HepG2 (cell line): ENCODE results near the gene ALG3. TPM values are rescaled to one million over a fixed set of nuclear protein-coding genes. Genes with fewer than 3 reads are reported as not detected.
A peak's percentile ranks its signal among the peaks of the same experiment; 100 is the strongest.

Experiments
- BRF2 ChIP-seq: sonication (generic); formaldehyde crosslinking; IDR thresholded peaks from 2 replicates; pipeline ENCODE4 v1.8.1; 2022; ENCODE audit warnings: mild to moderate bottlenecking, missing genetic modification reagents
- GZF1 ChIP-seq: sonication (generic); formaldehyde crosslinking; IDR thresholded peaks from 2 replicates; pipeline ENCODE4 v1.5.1; 2020; ENCODE audit warnings: mild to moderate bottlenecking, missing genetic modification reagents
- KLF6 ChIP-seq: IDR thresholded peaks from 2 replicates; pipeline ENCODE4 v1.8.0; 2016; ENCODE audit warnings: missing biosample characterization, missing genetic modification reagents
- NFKB2 ChIP-seq: sonication (generic); formaldehyde crosslinking; IDR thresholded peaks from 2 replicates; pipeline ENCODE4 v1.4.0; 2020; ENCODE audit warnings: missing genetic modification reagents, borderline replicate concordance
- RFX1 ChIP-seq: fragments of 450-650 bp; IDR thresholded peaks from 2 replicates; pipeline ENCODE4 v1.6.1; 2017
- SMYD3 ChIP-seq: sonication (generic); formaldehyde crosslinking; IDR thresholded peaks from 2 replicates; pipeline ENCODE4 v1.8.1; 2023; ENCODE audit warnings: mild to moderate bottlenecking, missing genetic modification reagents
- TGIF2 ChIP-seq: IDR thresholded peaks from 2 replicates; pipeline ENCODE4 v1.6.1; 2016; ENCODE audit warnings: control low read depth, missing compliant biosample characterization
- TRIM24 ChIP-seq: sonication (generic); formaldehyde crosslinking; IDR thresholded peaks from 2 replicates; pipeline ENCODE4 v1.8.0; 2022; ENCODE audit warnings: mild to moderate bottlenecking, missing genetic modification reagents
- ZBED4 ChIP-seq: sonication (generic); formaldehyde crosslinking; IDR thresholded peaks from 2 replicates; pipeline ENCODE4 v1.4.0; 2020; ENCODE audit warnings: missing genetic modification reagents, borderline replicate concordance
- ZBTB7A ChIP-seq: sonication (generic); formaldehyde crosslinking; IDR thresholded peaks from 2 replicates; pipeline ENCODE4 v1.8.0; 2022; ENCODE audit warnings: mild to moderate bottlenecking, missing genetic modification reagents
- ZNF138 ChIP-seq: sonication (generic); formaldehyde crosslinking; IDR thresholded peaks from 2 replicates; pipeline ENCODE4 v1.5.0; 2020; ENCODE audit warnings: mild to moderate bottlenecking, low read depth, missing genetic modification reagents
- ZNF143 ChIP-seq: sonication (generic); formaldehyde crosslinking; IDR thresholded peaks from 2 replicates; pipeline ENCODE4 v1.4.0; 2020; ENCODE audit warnings: missing genetic modification reagents
- ZNF333 ChIP-seq: sonication (generic); formaldehyde crosslinking; IDR thresholded peaks from 2 replicates; pipeline ENCODE4 v1.4.0; 2020; ENCODE audit warnings: mild to moderate bottlenecking, missing genetic modification reagents, borderline replicate concordance
- ZNF350 ChIP-seq: sonication (generic); formaldehyde crosslinking; IDR thresholded peaks from 2 replicates; pipeline ENCODE4 v1.4.0; 2020; ENCODE audit warnings: mild to moderate bottlenecking, low read depth, missing genetic modification reagents, borderline replicate concordance
- ZNF562 ChIP-seq: sonication (generic); formaldehyde crosslinking; IDR thresholded peaks from 2 replicates; pipeline ENCODE4 v1.8.0; 2022; ENCODE audit warnings: missing genetic modification reagents, borderline replicate concordance
- polyA plus RNA-seq, 8 experiments: library from polyadenylated mRNA; depleted of rRNA in 3 of 8; stranded (reverse) in 7 of 8; unstranded in 1 of 8; fragments of >200 nt; fragmentation: Illumina TruSeq in 4 of 8; extraction: Trizol in 4 of 8; gene quantifications; 2 replicates each; pipeline versions ENCODE4 v1.2.1 to v1.2.3, GENCODE V29; 2011 to 2016; ENCODE audit warnings: low read depth in 4 of 8, missing spikeins in 1 of 8, mixed read lengths in 1 of 8; ENCODE audit not compliant: insufficient read depth in 1 of 8
- total RNA-seq, 5 experiments: library from RNA; depleted of rRNA; stranded (reverse); fragments of >200 nt; fragmentation: Illumina TruSeq; extraction: Trizol; gene quantifications; 2 replicates each; pipeline ENCODE4 v1.2.3, GENCODE V29; 2016; ENCODE audit warnings: low read depth in 1 of 5
- TF ChIP-seq, protein P1 (sequence below): sonication (generic); IDR thresholded peaks from 2 replicates; pipeline ENCODE4 v1.6.1; 2016; ENCODE audit warnings: low read depth, borderline replicate concordance
- TF ChIP-seq, protein P2 (sequence below): sonication (generic); formaldehyde crosslinking; IDR thresholded peaks from 2 replicates; pipeline ENCODE4 v1.4.0; 2020; ENCODE audit warnings: missing genetic modification reagents
- TF ChIP-seq, protein P3 (sequence below): sonication (generic); formaldehyde crosslinking; IDR thresholded peaks from 2 replicates; pipeline ENCODE4 v1.4.0; 2020; ENCODE audit warnings: missing genetic modification reagents

ALG3 gene
- total and polyA plus RNA-seq, 2 of the 13 experiments (the other 11 are each of a cell fraction or from before 2014, with no cell fraction given): 46.6 to 57.1 TPM

DNA sequence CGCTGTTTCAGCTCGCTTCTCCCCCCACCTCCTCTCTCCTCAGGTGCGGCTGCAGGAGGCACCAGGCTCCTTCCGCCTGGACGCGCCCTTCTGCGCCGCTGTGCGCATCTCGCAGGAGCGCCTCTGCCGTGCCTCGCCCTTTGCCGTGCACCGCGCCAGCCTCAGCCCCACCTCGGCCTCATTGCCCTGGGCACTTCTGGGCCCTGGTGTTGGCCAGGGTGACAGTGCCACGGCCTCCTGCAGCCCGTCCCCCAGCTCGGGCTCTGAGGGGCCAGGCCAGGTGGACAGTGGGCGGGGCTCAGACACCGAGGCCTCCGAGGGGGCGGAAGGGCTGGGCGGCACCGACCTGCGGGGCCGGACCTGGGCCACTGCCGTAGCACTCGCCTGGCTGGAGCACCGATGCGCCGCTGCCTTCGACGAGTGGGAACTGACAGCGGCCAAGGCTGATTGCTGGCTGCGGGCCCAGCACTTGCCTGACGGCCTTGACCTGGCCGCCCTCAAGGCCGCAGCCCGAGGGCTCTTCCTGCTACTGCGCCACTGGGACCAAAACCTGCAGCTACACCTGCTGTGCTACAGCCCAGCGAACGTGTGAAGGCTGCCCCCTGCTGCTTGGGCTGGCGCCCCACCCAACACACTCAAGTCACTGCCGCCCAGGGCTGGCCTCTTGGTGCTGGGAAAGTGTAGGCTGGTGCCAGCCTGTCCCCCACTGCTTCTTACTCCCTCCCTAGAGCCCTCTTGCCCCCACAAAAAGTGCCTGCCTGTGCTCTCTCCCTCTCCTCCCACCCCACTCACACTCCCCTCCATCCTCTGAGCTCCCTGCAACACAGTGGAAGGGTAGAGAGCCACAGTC lies 7.1 kb downstream of the ALG3 start (continued):
- TF ChIP-seq, protein P1, sequence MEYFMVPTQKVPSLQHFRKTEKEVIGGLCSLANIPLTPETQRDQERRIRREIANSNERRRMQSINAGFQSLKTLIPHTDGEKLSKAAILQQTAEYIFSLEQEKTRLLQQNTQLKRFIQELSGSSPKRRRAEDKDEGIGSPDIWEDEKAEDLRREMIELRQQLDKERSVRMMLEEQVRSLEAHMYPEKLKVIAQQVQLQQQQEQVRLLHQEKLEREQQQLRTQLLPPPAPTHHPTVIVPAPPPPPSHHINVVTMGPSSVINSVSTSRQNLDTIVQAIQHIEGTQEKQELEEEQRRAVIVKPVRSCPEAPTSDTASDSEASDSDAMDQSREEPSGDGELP: peak; percentile 74; the same call in 1 of the 2 replicates
- TF ChIP-seq TRIM24 (CRISPR knock-in tag): no peak; the same call in 1 of the 2 replicates
- TF ChIP-seq GZF1 (CRISPR knock-in tag): no peak
- peak; percentile 74 for TF ChIP-seq ZNF143 (CRISPR knock-in tag)
- TF ChIP-seq KLF6 (CRISPR knock-in tag): peak; percentile 86; the same call in 1 of the 2 replicates
- peak; percentile 95 for TF ChIP-seq NFKB2 (CRISPR knock-in tag)
- peak; percentile 76; the same call in 1 of the 2 replicates for TF ChIP-seq BRF2 (CRISPR knock-in tag)
- peak; percentile 47; the same call in 1 of the 2 replicates for TF ChIP-seq ZNF562 (CRISPR knock-in tag)
- TF ChIP-seq, protein P2, sequence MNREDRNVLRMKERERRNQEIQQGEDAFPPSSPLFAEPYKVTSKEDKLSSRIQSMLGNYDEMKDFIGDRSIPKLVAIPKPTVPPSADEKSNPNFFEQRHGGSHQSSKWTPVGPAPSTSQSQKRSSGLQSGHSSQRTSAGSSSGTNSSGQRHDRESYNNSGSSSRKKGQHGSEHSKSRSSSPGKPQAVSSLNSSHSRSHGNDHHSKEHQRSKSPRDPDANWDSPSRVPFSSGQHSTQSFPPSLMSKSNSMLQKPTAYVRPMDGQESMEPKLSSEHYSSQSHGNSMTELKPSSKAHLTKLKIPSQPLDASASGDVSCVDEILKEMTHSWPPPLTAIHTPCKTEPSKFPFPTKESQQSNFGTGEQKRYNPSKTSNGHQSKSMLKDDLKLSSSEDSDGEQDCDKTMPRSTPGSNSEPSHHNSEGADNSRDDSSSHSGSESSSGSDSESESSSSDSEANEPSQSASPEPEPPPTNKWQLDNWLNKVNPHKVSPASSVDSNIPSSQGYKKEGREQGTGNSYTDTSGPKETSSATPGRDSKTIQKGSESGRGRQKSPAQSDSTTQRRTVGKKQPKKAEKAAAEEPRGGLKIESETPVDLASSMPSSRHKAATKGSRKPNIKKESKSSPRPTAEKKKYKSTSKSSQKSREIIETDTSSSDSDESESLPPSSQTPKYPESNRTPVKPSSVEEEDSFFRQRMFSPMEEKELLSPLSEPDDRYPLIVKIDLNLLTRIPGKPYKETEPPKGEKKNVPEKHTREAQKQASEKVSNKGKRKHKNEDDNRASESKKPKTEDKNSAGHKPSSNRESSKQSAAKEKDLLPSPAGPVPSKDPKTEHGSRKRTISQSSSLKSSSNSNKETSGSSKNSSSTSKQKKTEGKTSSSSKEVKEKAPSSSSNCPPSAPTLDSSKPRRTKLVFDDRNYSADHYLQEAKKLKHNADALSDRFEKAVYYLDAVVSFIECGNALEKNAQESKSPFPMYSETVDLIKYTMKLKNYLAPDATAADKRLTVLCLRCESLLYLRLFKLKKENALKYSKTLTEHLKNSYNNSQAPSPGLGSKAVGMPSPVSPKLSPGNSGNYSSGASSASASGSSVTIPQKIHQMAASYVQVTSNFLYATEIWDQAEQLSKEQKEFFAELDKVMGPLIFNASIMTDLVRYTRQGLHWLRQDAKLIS (CRISPR knock-in tag): no peak
- 0 out of 2 replicates have a peak, but pooled peaks have one; percentile 41 for TF ChIP-seq ZBTB7A (CRISPR knock-in tag)
- TF ChIP-seq ZNF333: 0 out of 2 replicates have a peak, but pooled peaks have one; percentile 22
- TF ChIP-seq TGIF2 (CRISPR knock-in tag): peak; percentile 39; the same call in 1 of the 2 replicates
- TF ChIP-seq ZNF350 (CRISPR knock-in tag): peak; percentile 95
- no peak for TF ChIP-seq RFX1
- TF ChIP-seq ZBED4 (CRISPR knock-in tag): peak; percentile 95
- TF ChIP-seq ZNF138: peak; percentile 86
- TF ChIP-seq SMYD3 (CRISPR knock-in tag): peak; percentile 60; the same call in 1 of the 2 replicates
- TF ChIP-seq, protein P3, sequence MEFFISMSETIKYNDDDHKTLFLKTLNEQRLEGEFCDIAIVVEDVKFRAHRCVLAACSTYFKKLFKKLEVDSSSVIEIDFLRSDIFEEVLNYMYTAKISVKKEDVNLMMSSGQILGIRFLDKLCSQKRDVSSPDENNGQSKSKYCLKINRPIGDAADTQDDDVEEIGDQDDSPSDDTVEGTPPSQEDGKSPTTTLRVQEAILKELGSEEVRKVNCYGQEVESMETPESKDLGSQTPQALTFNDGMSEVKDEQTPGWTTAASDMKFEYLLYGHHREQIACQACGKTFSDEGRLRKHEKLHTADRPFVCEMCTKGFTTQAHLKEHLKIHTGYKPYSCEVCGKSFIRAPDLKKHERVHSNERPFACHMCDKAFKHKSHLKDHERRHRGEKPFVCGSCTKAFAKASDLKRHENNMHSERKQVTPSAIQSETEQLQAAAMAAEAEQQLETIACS (CRISPR knock-in tag): peak; percentile 55
